Large intestine (tissue), 3 donors: ENCODE data around the gene JDP2. TPM values are rescaled to one million over a fixed set of nuclear protein-coding genes. Genes with fewer than 3 reads are reported as not detected.
A peak's percentile ranks its signal among the peaks of the same experiment; 100 is the strongest.
"Not testable (repeated sequence)": the region's sequence is repeated elsewhere in the genome, so short reads cannot be mapped to it uniquely, and the experiment has no call there.

Source experiments
- DNase-seq, 2 donors: peaks; one replicate each; pipeline versions ENCODE4 v3.0.0 to v3.0.0-alpha.2; 2013
- H3K27ac ChIP-seq: one replicate; pipeline ENCODE4 v1.5.1; 2013; ENCODE audit warnings: low read length
- H3K27me3 ChIP-seq: 2 replicates; pipeline ENCODE4 v1.6.1; 2013; ENCODE audit warnings: low read length; ENCODE audit not compliant: control insufficient read depth, insufficient read depth
- H3K36me3 ChIP-seq: 2 replicates; pipeline ENCODE4 v1.6.1; 2013; ENCODE audit warnings: low read length; ENCODE audit not compliant: control insufficient read depth, insufficient read depth
- H3K4me1 ChIP-seq: one replicate; pipeline ENCODE4 v1.6.1; 2013; ENCODE audit warnings: low read length; ENCODE audit not compliant: control insufficient read depth, insufficient read depth
- H3K4me3 ChIP-seq: one replicate; pipeline ENCODE4 v1.5.1; 2013; ENCODE audit warnings: low read length
- H3K9me3 ChIP-seq: one replicate; pipeline ENCODE4 v1.6.1; 2013; ENCODE audit warnings: mild to moderate bottlenecking, low read depth, low read length, moderate library complexity; ENCODE audit not compliant: control insufficient read depth
- WGBS: methylation state at CpG from one replicate; pipeline ENCODE4 v1.1.5; 2013; ENCODE audit warnings: low lambda C conversion rate; ENCODE audit not compliant: insufficient coverage; 5-methylcytosine and 5-hydroxymethylcytosine counted together
- polyA plus RNA-seq: library from polyadenylated mRNA; unstranded; fragments of 120-200 nt; gene quantifications from one replicate; pipeline ENCODE4 v1.2.1, GENCODE V29; 2013

JDP2 gene
- polyA plus RNA-seq, 1 donor = 30.0 TPM

DNA sequence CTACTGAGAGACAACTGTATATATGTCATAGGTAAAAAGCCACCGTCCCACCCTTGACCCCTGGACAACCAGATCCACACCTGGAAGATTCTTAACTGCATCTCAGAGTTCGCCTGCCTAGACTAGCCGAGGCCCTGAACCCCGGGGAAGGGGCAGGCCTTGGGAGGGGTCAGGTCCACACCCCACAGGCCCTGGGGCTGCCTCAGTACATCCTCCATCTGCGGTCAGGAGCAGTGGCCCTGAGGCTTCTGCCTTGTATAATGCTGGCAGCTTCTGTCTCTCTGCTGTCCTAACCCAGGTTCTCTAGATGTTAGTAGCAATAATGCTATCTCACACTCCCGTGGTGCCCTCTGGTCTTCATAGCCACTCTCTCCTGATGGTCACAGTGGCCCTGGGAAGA lies 36.8 kb downstream of the JDP2 start:
- no CpG with 5 or more reads among the region's 6 CpGs for WGBS
- H3K27me3 ChIP-seq = no peaks in the 10 kb centered on the region
- H3K4me3 ChIP-seq = no peak overlapping the region
- peaks cover 61% of the 10 kb centered on the region for H3K36me3 ChIP-seq
- H3K9me3 ChIP-seq = no peaks in the 10 kb centered on the region
- H3K4me1 ChIP-seq = no peaks in the 10 kb centered on the region
- no peak overlapping the region for H3K27ac ChIP-seq
- no peak for DNase-seq

DNA sequence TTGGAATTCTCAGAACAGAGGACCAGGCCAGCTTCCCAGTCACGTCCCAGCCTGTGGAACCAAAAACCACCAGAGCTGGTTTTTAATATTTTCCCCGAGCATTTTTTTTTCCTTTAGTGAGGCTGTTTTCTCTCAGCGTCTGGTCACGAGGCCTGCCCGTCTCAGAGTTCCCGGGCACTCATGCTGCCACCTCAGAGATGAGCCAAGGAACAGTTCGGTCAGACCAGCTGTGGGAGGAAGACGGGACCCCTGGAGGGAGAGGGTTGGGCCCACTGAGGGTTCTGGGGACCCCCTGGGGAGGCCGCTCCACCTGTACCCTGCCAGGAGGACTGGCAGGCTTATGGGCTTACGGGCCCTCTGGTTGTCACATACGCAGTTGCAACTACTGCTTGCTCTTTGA lies 39.9 kb downstream of the JDP2 start:
- no peaks in the 10 kb centered on the region for H3K9me3 ChIP-seq
- H3K27ac ChIP-seq = no peak overlapping the region
- no CpG with 5 or more reads among the region's 11 CpGs for WGBS
- H3K27me3 ChIP-seq = no peaks in the 10 kb centered on the region
- DNase-seq = no peak
- H3K36me3 ChIP-seq = peaks cover 62% of the 10 kb centered on the region
- H3K4me1 ChIP-seq = no peaks in the 10 kb centered on the region
- no peak overlapping the region for H3K4me3 ChIP-seq

DNA sequence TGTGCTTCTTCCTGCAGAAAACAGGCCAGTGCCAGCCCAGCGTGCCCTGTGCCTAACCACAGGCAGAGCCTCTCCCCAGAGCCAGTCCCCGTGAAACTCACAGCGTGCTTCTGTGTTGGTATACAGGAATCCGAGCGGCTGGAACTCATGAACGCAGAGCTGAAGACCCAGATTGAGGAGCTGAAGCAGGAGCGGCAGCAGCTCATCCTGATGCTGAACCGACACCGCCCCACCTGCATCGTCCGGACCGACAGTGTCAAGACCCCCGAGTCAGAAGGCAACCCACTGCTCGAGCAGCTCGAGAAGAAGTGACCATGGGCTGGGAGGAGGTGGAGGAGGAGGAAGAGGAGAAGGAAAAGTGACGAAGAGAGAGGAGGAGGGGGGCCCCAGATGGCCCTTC lies 41.3 kb downstream of the JDP2 start:
- H3K36me3 ChIP-seq = peaks cover 53% of the 10 kb centered on the region
- no peaks in the 10 kb centered on the region for H3K9me3 ChIP-seq
- no peaks in the 10 kb centered on the region for H3K27me3 ChIP-seq
- no peak overlapping the region for H3K4me3 ChIP-seq
- H3K27ac ChIP-seq = no peak overlapping the region
- no peaks in the 10 kb centered on the region for H3K4me1 ChIP-seq
- 100% methylated on average over 2 of the region's 16 CpGs for WGBS
- DNase-seq = no peak

DNA sequence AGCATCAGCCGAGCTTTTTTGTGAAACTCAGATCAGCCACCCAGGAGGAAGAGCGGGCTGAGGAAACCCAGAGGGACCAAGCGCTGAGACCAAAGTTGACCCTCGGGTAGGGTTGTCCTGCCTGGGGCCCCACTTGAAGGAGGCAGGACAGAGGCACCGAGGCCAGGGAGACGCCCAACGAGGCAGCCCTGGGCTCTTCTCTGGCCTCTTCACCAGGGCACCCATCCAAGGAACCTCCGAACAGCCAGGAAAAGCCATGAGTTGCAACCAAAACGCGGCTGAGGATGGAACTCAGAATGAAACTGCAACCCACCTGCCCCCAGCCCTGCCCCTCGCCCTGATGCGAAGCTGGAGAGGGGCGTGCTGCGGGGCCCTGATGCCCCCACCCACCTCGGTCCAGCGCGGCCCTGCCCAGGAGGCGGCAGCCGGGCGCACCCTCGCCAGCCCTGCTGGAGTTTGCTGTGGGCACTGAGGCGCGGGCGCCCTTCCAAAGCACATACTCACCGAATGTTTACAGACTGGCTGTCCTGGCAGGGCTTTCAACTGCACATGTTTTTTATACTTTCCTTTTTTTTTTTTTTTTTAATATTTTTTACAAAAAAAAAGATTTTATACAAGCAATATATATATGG lies 41.9 kb downstream of the JDP2 start:
- no peak overlapping the region for H3K4me3 ChIP-seq
- H3K9me3 ChIP-seq = no peaks in the 10 kb centered on the region
- DNase-seq = no peak
- WGBS = no CpG with 5 or more reads among the region's 25 CpGs
- H3K27me3 ChIP-seq = no peaks in the 10 kb centered on the region
- no peak overlapping the region for H3K27ac ChIP-seq
- peaks cover 4% of the 10 kb centered on the region for H3K4me1 ChIP-seq
- peaks cover 51% of the 10 kb centered on the region for H3K36me3 ChIP-seq

DNA sequence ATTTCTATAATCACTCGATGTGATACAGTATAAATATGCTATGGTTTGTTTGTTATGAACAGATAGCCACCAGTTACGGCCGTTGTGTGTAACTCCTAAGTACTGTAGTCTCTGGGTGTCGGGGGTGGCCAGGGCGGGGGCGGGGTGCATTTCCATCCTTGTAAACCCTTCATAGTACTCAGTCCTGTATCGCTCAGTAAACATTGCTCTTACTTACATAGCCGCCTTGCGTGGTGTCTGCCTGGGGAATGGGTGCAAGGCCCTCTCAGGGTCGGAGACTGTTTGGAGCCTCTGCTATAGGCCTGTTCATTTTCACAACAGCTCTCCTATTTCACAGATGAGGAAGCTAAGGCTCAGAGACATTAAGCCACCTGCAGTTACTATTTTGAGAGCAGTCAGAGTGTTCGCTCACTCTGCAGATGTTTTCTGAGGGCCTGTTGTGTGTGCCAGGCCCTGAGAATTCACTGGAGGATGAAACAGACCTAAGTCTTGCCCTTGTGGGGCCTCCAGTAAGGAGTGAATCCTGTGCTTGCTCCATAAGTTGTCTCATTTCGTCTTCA lies 42.5 kb downstream of the JDP2 start:
- no CpG with 5 or more reads among the region's 12 CpGs for WGBS
- Histone ChIP-seq H3K27me3 (no peaks in the 10 kb centered on the region), H3K27ac (no peak overlapping the region), H3K36me3 (peaks cover 49% of the 10 kb centered on the region), H3K9me3 (no peaks in the 10 kb centered on the region), H3K4me1 (peaks cover 8% of the 10 kb centered on the region), H3K4me3 (no peak overlapping the region)
- DNase-seq = no peak

DNA sequence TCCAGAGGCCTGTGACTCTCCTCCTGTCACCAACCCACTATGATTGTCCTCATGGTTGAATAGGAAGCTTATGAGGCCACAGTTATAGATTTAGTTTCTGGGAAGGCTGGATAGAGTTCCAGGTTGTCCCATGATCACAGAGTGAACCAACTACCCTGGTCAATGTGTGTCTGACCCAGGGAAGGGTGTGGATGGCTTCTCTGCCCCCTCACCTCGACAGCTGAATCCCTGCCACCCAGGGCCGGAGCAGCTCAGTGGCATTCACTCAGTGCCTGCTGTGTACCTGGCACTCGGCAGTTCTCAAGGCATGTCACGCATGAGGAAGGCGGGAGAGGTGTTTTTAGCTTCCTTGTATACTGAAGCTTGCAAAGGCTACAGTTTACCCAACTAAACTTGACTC lies 43.2 kb downstream of the JDP2 start:
- Histone ChIP-seq H3K36me3 (peaks cover 49% of the 10 kb centered on the region), H3K9me3 (no peaks in the 10 kb centered on the region)

DNA sequence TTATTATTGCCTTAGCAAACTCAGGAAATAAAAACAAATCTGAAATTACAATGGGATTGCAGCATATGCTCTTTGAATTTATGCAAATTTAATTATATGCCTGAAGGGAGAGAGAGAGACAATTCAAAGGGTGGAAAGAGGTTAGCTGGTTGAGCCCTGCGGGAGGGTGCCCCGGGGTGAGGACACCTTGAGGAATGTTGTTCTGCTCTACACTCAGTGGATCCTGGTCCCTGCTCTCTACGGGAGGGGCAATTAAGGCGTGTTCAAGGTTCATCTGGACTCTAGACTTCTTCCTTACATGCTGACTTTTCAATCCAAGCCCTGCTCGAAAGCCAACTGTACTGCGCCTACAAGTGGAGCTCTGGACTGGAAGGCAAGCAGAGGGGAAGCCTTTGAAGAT lies 46.3 kb downstream of the JDP2 start:
- not testable (repeated sequence) for H3K27me3 ChIP-seq, H3K9me3 ChIP-seq, H3K4me3 ChIP-seq
- peaks cover 24% of the 10 kb centered on the region for H3K4me1 ChIP-seq
- WGBS = 60% methylated on average over 1 of the region's 6 CpGs
- H3K27ac ChIP-seq = peak overlapping the region; percentile 47
- peak; percentile 88 to 93 for DNase-seq
- H3K36me3 ChIP-seq = peaks cover 34% of the 10 kb centered on the region

More for the DNA sequence above, 43.2 kb downstream of the JDP2 start:
- Histone ChIP-seq H3K27ac (no peak overlapping the region), H3K4me3 (no peak overlapping the region), H3K4me1 (peaks cover 13% of the 10 kb centered on the region), H3K27me3 (no peaks in the 10 kb centered on the region)
- WGBS = no CpG with 5 or more reads among the region's 5 CpGs
- DNase-seq = no peak

DNA sequence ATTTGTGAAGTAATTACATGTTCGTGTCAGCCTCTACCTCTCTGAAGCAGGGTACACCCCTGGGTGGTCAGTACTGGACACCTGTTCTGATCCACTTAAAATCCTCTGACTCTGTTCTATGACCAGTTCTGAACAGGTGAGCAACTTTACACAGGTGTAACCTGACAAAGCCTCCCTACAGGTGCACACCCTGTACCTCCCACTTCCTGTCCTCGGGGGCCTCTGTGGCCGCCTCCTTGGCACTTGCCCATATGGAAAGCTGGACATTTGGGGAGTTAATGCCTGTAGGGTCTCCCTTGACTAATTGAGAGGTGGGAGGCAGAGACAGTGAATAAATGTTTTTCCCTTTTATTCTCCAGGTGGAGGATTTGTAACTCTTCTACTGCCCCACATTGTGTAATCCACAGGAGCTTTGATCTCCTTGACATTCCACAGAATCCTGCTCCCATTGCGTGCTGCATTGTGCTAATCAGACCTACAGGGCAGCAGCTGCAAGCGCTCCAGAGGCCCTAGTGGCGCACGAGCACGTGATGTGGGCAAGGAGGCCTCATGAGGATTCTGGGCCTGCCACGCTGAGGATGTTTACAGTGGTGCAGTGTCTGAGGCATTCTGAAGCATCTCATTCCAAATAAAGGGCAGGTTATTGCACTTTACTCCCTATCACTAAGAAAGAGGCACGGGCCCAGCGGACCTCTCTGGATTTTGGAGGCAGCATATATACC lies 48.6 kb downstream of the JDP2 start:
- no peak overlapping the region for H3K4me3 ChIP-seq
- peaks cover 15% of the 10 kb centered on the region for H3K36me3 ChIP-seq
- peak; percentile 84 to 88 for DNase-seq
- no CpG with 5 or more reads among the region's 11 CpGs for WGBS
- no peaks in the 10 kb centered on the region for H3K9me3 ChIP-seq
- no peaks in the 10 kb centered on the region for H3K27me3 ChIP-seq
- H3K27ac ChIP-seq = peak overlapping the region; percentile 75
- H3K4me1 ChIP-seq = peaks cover 30% of the 10 kb centered on the region

DNA sequence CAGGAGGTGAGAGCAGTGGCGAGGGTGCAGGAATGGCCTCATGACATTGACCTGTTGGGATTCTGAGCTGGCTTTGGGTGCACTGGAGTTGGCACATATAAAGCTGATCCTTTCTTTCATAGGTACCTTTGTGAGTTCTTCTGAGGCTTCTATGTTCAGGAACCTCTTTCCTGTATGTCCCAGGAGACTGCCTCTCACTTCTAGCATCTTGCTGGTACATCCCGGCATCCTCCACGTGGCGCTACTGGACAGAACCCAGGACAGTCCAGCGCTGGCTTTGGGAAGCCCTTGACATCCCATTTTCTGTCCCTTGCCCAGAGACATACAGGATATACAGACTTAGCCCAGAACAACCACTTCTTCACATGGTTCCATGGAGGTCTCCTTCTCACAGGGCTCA lies 50.1 kb downstream of the JDP2 start:
- WGBS = no CpG with 5 or more reads among the region's 5 CpGs
- Histone ChIP-seq H3K4me1 (peaks cover 30% of the 10 kb centered on the region), H3K9me3 (no peaks in the 10 kb centered on the region), H3K36me3 (peaks cover 3% of the 10 kb centered on the region), H3K4me3 (no peak overlapping the region), H3K27ac (no peak overlapping the region), H3K27me3 (no peaks in the 10 kb centered on the region)
- no peak for DNase-seq

DNA sequence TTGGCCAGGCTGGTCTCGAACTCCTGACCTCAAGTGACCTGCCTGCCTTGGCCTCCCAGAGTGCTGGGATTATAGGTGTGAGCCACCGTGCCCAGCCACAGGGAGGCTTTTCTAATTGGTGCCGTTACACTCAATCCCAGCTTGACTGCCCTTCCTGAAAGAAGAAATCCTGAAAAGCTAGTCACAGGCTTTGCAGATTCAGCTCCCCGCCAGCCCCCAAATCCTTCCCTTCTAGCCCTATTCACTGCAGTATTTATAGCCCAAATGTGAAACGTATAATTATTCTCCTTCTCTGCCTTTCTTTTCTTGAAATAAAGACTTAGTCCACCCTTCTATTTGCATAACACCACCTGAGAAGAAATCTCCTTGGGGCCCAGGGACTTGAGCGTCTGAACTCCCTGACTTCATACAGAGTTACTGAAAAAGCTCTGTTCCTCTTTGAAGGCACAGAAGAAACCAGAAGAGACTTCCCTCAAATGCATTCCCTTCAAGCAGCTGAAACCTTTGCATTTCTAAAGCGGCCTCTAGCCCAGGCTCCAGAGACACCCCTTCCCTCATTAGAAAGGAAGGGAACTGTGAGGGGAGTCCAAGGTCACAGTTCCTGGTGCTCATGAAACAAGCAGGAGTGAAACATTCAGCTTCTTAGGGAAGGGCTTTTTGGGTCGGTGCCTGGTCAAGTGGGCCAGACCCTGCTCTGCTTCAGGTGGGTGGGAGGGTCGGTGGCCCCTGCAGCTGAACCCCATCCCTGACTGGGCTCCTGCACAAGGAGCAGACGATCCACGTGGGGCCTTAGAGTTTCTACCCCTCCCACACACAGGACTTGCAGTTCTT lies 52.2 kb downstream of the JDP2 start:
- Histone ChIP-seq H3K27me3 (no peaks in the 10 kb centered on the region), H3K36me3 (peaks cover 2% of the 10 kb centered on the region), H3K27ac (no peak overlapping the region), H3K9me3 (no peaks in the 10 kb centered on the region), H3K4me3 (no peak overlapping the region), H3K4me1 (peaks cover 25% of the 10 kb centered on the region)
- WGBS = no CpG with 5 or more reads among the region's 11 CpGs
- peak in 1 of 2 donors; percentile 25 for DNase-seq
